ENCODE data around the gene DUSP22. TPM values are rescaled to one million over a fixed set of nuclear protein-coding genes. Genes with fewer than 3 reads are reported as not detected.

DUSP22 gene
- total RNA-seq, 2 donors from 2014 or later: 26.5 to 29.5 TPM

DNA sequence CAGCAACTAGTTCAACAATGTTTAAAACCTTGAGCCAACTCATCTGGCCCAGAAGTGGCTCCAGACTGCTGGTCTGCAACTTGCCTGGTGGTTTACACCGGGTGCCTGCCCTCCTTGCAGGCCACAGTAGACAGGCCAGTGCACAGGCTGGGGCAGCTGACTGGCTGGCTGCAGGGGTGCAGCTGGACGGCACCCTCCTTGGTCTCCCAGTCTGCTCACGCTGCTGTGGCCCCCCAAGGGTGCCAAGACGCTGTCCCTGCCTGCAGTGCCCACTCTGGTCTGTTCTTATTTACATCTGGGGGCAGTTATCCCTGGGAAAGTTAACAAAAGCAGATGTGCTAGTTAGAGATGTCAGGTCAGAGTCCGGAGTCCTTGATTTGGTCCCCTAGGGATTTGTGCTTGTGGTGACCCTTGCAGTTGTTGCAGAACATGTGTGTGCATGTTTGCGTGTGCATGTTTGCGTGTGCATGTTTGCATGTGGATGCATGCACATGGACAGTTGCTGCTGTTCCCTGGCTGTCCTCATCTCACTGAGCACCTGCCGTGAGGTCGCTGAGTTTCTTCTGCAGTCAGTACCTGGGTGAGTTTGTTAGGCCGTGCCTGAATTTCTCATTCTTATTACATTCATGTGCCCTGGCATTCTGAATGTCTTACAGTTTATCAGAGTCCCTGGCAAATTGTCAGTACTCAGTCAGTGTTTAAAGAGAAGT, 51.1 kb downstream of the DUSP22 start:
- ATAC-seq: no peak
- intact Hi-C loops (cut with DNase I, micrococcal nuclease): no loop called here
- DNase-seq: no peak

DNA sequence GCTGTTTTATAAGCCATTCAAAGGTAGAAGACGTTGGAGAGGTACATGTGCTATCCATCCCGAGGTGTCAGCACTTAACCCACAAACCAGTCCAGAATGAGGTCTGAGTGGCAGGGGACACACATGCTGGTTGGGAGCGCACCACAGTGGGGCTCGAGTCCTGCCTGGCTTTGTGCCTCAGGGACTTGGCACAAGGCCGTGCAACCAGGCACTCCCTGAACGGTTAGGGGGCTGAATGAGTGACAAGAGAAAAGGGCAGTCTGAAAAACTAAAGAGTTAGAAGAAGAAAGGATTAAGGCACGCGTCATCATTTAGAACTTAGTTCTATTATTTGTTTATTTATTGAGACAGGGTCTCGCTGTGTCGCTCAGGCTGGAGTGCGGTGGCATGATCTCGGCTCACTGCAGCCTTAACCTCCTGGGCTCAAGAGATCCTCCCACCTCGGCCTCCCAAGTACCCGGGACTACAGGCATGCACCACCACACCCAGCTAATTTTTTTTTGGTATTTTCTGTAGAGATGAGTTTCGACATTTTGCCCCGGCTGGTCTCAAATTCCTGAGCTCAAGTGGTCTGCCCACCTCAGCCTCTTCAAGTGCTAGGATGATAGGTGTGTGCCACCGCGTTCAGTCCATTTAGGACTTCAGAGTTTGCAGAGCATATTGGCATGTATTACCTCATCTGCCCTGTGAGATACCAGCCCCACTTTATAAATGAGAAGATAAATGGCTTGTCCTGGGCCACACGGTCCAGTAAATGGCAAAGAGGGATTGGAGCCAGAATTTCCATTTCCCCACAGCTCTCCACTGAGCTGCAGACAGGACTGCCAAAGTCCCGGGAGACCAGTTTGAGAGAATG, 51.9 kb downstream of the DUSP22 start:
- ATAC-seq (no peak), DNase-seq (no peak)
- intact Hi-C loops (cut with DNase I, micrococcal nuclease): no loop called here

DNA sequence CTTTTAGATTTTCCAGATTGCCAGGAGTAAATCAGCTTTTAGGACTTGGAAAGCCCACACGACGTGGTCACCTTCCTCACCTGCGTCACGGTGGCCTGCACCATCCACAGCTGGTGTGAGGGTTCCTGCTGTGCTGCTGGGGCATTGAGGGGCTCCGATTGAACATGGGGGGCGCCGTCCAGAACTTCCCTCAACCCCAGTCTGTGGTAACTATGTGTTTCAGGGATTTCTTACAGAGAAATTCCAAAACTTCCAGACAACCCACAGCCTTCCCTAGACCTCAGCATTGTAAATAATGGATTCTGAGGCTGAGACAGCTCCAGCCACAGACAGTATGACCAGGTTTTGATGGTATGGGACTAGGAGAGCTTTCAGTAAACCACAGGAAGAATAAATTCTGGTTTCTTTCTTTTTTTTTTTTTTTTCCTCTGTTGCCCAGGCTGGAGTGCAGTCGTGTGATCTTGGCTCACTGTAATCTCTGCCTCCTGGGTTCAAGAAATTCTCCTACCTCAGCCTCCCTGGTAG, 52.6 kb downstream of the DUSP22 start:
- intact Hi-C loops (cut with DNase I, micrococcal nuclease): no loop called here
- ATAC-seq: no peak
- DNase-seq: no peak

DNA sequence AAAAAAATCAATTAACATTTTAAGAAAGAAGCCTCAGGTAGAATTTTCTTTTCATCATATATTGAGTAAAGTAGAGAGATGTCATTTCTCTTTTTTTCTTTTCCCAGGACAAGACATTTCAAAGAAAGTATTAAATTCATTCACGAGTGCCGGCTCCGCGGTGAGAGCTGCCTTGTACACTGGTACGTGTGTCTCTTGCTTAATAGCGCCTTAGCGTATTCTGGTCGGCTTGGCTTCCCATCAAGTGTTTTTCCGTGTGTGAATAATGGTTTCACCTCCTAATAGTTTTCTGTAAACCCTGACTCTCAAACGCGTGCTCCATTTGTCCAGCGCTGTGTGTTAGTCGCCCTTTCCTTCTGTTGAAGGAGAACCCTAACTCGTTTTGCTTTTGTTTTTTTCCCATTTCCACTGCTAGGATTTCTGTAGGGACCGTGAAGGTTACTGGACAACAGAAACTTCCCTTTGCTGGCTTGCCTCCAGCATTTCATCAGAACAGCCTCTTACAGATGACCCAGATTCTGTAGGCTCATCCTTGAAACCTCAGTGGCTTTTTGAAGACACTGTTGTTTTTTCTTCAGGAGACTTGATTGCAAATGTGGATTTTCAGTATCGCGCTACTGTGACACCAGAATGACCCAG, 53.6 kb downstream of the DUSP22 start:
- intact Hi-C loops (cut with DNase I, micrococcal nuclease): no loop called here
- ATAC-seq (no peak), DNase-seq (no peak)

DNA sequence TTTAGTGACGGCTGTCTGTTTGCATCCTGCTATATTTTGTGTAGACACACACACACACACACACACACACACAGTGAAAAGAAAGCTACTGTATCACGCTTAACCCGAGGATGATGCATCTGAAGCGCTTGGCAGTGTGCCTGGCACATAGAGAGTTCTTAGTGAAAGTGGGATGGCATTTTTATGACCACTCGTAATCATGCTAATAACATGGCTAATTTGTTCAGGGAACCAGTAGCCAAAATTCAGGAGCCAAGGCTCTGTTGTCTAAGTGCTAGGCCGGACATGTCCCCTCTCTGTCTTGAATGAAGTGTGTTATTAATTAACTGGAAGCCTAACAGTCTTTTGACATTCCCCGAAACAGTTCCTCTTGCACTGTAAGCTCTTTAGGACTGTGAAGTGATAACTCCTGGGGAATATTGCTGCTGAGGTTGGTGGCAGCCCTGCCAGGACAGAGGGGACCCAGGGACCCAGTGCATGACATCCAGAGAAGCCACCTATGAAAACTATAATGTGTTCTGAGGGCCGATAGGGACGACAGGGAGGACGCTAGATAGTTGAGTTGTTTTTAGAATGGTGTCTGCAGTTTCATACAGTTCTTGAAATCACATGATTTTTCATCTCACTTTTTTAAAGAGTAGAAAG, 54.2 kb downstream of the DUSP22 start:
- ATAC-seq: no peak
- intact Hi-C loops (cut with DNase I, micrococcal nuclease): no loop called here
- no peak for DNase-seq

DNA sequence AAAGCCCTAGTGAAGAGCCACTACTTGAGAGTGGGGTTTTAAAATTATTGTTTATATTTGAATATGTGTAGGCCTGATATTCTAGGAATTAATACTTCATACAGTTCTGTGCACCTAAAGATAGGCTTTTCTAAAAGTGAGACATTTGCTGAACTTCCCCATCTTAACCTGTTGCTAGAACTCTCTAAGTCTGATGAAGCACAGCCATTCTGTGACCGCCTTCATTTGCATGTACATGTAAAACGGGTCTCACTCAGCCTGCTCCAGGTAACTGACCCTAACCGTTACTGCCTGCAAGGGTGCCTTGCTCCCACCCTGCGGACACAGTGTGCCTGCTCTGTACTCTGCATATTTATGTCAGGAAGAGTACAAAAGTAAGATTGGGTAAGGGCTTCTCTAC, 54.9 kb downstream of the DUSP22 start:
- intact Hi-C loops (cut with DNase I, micrococcal nuclease): no loop called here
- peak; percentile 26 for ATAC-seq
- DNase-seq: peak in 1 of 2 donors; percentile 20

DNA sequence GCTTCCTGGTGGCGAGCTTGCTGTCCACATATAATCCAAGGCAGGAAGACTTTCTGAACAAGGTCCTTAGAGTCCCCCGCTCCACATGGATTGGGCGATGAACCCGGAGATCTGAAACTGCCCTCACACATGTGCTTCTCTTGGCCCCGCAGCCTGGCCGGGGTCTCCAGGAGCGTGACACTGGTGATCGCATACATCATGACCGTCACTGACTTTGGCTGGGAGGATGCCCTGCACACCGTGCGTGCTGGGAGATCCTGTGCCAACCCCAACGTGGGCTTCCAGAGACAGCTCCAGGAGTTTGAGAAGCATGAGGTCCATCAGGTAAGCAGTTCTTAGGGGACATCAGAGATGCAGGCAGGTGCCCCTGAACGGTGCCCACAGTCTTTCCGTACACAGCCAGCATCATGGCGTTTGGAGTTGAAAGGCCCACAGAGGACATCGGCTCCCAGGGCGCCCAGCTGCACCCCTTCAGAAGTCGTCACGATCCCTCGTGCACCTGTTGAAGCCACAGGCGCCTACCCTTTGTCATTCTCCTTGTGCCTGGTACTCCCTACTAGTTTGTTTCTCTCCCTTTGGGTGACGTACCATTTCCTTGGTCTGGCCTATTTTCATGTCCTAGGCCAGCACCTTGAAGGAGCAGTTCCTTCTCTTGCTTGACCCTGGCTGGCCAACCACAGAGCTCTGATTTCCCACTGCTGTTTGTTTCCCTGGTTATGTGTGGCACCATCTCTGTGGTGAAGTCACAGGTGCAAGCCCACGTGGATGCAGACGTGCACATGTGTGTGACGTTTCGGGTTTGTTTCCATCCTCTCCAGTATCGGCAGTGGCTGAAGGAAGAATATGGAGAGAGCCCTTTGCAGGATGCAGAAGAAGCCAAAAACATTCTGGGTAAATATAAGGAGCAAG, 55.9 kb downstream of the DUSP22 start:
- intact Hi-C loops (cut with DNase I, micrococcal nuclease): no loop called here
- ATAC-seq (no peak), DNase-seq (peak in 1 of 2 donors; percentile 6)

DNA sequence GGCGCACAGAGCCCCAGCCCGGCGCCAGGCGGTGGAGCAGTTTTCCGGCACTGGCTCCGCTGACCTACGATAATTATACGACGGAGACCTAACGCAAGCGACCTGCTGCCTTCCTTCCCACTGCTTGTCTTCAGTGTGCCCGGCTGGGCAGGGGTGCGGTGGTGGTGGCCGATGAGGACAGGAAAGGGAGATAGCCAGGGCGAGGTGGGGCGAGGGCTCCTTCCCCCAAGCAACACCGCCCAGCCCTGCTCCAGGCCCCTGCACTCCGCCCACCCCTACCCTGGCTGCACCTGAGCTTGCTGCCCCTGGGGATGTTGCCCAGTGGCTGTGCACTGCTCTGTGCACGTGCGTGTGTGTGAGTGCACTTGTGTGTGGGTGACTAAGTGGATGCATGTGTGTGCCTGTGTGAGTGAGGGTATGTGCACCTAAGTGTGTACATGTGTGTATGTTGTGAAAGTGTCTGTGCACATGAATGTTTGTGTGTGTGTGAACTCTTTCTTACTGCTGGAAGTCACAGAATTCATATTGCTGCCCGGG, 56.6 kb downstream of the DUSP22 start:
- intact Hi-C loops (cut with DNase I, micrococcal nuclease): no loop called here
- peak in 1 of 2 donors; percentile 12 for DNase-seq
- no peak for ATAC-seq

DNA sequence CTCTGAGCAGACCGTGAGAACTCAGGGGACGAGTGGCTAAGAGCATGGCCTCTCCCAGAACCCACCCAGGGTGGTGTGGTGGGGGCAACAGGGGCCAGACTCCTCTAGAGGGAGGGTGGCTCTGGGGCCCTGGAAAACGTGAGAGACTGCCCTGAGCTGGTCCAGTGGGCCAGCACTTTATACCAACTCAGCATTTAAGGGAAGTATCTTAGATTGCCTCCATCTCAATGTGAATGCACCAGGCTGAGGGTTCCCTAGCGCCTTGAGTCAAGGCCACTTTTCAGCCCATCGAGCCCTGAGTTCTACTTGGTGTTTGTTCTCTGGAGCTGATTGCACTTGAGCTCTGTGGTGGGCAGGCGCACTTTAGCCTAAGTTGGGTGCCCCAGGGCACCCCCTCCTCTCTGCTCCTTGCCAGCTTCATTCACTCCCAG, 57.2 kb downstream of the DUSP22 start:
- intact Hi-C loops (cut with DNase I, micrococcal nuclease): no loop called here
- DNase-seq (no peak), ATAC-seq (no peak)

DNA sequence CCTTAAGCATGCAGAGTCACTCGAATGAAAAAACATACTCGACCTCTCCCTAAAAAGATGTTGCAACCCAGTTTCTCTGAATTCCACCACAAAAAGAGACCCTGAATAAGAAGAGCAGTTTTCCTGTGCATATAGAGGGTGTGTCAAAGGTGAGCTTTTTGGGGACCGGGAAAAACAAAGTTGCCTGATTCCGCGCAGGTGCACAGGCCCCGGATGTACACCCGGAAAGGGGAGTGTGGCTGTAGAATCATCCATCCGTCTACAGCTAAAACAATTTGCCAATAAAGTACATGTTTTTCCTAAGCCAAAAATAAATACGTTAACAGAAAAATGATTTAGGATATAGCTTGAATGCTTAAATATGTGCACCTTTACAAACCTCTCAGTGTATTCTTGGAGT, 58.1 kb downstream of the DUSP22 start:
- ATAC-seq: no peak
- intact Hi-C loops (cut with DNase I, micrococcal nuclease): no loop called here
- no peak for DNase-seq

DNA sequence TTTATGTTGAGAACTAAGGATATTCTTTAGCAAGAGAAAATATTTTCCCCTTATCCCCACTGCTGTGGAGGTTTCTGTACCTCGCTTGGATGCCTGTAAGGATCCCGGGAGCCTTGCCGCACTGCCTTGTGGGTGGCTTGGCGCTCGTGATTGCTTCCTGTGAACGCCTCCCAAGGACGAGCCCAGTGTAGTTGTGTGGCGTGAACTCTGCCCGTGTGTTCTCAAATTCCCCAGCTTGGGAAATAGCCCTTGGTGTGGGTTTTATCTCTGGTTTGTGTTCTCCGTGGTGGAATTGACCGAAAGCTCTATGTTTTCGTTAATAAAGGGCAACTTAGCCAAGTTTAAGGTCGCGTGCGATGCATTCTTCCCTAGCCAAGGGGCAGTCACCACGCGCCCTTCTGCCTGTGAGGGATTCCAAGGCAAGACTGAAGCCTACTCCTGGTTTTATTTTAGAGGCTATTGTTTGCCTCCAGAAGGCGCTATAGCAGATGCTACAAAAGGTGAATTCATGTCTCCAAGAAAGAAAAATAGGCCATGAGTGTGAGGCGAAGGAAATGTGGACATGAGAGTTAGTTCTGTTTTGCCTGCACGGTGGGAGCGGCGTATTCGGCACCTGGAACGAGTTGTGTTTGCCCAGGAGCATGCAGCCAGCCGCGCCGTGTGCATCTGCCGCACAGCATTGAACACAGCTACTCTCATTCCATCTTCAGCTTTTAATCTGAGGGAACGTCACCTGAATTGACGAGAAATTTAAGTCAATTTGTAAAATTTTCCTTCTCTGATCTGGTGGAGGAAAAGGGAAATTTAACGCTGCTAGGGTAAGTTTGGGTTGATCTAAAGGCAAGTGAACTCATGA, 59.0 kb downstream of the DUSP22 start:
- intact Hi-C loops (cut with DNase I, micrococcal nuclease): no loop called here
- no peak for DNase-seq
- no peak for ATAC-seq

DNA sequence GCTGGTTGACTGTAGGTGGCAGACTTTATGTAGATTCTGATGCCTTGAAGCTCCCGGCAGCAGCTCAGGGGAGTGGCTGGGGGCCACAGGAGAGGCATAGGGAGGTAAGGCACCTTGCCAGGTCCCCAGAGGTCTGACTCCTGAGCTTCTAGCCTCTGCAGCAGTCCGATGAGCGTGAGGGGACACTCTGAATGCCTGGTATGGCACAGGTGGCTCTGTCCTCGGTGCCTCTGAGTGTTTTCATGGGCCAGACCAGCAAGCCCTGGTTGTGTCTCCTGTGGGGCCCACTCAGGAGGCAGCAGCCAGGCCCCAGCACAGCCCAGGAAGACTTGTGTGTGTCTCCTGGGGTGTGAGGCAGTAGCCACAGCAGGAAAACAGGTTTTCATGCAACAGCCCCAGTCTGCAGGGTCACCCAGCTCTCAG, 59.6 kb downstream of the DUSP22 start:
- no peak for DNase-seq
- intact Hi-C loops (cut with DNase I, micrococcal nuclease): no loop called here
- ATAC-seq: no peak

DNA sequence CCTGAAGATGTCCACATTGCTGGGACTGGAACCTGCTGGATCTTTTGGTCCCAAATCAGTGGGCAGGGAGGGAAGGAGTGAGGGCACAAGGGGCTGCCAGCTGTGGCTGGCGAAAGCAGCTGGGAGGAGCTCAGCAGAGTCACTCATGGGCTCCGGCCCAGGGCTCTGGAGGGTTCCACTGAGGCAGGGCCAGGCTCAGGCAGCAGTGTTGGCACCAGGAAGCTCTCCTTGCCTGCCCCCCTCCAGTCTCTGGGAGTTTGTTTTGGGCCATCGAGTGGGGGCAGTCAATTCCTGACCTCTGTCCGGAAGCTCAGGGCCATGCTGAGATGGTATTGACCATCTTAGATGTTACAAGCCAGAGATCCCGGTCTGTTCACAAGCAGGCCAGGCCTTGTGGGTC, 60.2 kb downstream of the DUSP22 start:
- ATAC-seq (no peak), DNase-seq (no peak)
- intact Hi-C loops (cut with DNase I, micrococcal nuclease): no loop called here

DNA sequence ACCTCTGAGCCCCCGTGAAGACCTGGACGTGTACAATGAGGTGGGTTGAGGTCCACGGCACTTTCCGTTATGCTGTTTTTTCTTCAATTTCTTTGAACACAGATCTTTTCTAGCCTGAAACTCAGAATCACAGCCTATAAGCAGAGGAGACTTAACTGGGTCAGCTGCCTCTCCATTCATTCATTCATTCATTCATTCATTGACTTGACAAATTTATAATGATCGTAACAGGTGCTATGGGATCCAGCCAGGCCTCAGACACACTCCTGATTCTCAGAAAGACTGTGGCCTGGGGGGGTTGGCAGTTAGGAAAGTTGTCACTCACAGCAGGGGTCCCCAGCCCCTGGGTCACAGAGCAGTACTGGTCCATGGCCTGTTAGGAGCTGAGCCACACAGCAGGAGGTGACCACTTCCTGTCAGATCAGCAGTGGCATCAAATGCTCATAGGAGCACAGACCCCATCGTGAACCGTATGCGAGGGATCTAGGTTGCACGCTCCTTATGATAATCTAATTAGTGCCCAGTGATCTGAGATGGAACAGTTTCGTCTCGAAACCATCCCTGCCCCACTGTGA, 60.7 kb downstream of the DUSP22 start:
- ATAC-seq (no peak), DNase-seq (no peak)
- intact Hi-C loops (cut with DNase I, micrococcal nuclease): no loop called here

DNA sequence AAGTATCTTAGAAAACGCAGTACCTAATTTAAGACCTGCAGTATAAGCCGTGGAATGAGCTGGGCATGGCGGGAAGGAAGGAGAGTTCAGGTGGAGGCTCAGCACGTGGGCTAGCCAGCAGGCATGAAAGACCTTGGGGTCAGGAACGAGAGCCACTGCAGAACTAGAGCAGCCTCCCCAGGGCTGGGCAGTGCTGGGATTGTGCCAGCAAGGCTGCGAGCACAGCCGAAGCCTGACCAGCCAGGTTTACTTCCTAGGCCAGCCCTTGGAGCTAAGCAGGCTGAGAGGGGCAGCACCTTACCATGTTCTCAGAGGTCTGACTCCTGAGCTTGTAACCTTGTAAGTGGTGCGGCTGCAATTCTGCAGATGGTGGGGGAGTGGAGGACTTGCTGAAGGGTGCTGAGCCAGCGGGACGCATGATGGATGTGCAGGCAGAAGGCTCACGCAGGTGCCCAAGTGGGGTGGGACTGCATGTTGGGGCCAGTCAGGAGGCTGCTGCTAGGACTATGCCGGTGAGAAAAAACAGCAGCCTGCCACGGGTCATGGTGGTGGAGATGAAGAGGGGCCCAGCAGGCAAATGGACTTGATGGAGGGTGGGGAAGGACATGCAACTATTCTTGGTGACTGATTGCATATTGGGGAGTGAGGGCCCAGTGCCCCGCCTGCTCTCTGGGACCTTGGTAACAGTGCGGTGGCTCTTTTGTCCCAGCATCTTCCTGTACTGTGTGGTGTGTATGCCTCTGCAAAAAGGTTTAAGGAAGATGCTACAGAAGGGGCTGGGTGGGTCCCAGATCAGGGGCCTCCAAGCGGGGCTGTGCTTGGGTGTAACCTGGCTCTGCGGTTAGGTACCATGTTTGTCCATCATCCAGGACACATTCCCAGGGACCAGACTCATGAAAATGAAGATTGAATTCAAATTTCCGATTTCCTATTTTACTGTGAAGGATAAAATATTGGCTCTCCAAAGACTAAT, 61.6 kb downstream of the DUSP22 start:
- ATAC-seq (no peak), DNase-seq (no peak)
- intact Hi-C loops (cut with DNase I, micrococcal nuclease): no loop called here
